Measurements from ENCODE around the gene CLEC4M.
A peak's percentile ranks its signal among the peaks of the same experiment; 100 is the strongest.
"Not testable (repeated sequence)": the region's sequence is repeated elsewhere in the genome, so short reads cannot be mapped to it uniquely, and the experiment has no call there.

Gene CLEC4M

GRCh38 chr19:7746903-7747884, 15.8 kb upstream of the CLEC4M start, which contains the start of gene CD209:
TSS of gene CD209 (minus strand) at chr19:7747534. CDS start at chr19:7747511, 23 bp downstream.
- peaks cover 5% of the 10 kb centered on the region for H3K27me3 Mint-ChIP-seq
- DNase-seq (ENCODE audit: low spot score in 2 of 2): no peak
- no peak within 1 kb of the TSS for H3K27ac Mint-ChIP-seq
- ATAC-seq (ENCODE audit: low read depth): no peak
- no peak within 1 kb of the TSS for H3K4me3 Mint-ChIP-seq
- peaks cover 49% of the 10 kb centered on the region for H3K4me1 Mint-ChIP-seq
- H3K36me3 Mint-ChIP-seq: peaks cover 1% of the 10 kb centered on the region
- H3K9me3 Mint-ChIP-seq: peaks cover 5% of the 10 kb centered on the region

- Mint-ChIP-seq H3K27ac (no peak overlapping the region), H3K4me3 (no peak overlapping the region), H3K36me3 (peaks cover 2% of the 10 kb centered on the region), H3K4me1 (peaks cover 44% of the 10 kb centered on the region), H3K9me3 (peaks cover 6% of the 10 kb centered on the region), H3K27me3 (peaks cover 6% of the 10 kb centered on the region)
- no peak for ATAC-seq (ENCODE audit: low read depth)
- no peak for DNase-seq (ENCODE audit: low spot score in 2 of 2)
Measured at GRCh38 chr19:7748171-7748570, 14.9 kb upstream of the CLEC4M start.

- H3K4me1 Mint-ChIP-seq: peaks cover 41% of the 10 kb centered on the region
- H3K27ac Mint-ChIP-seq: peak overlapping the region; percentile 28
- peaks cover 8% of the 10 kb centered on the region for H3K27me3 Mint-ChIP-seq
- DNase-seq (ENCODE audit: low spot score in 2 of 2): no peak
- peaks cover 3% of the 10 kb centered on the region for H3K36me3 Mint-ChIP-seq
- H3K9me3 Mint-ChIP-seq: peaks cover 10% of the 10 kb centered on the region
- peak; percentile 6 for ATAC-seq (ENCODE audit: low read depth)
- H3K4me3 Mint-ChIP-seq: no peak overlapping the region
Measured at GRCh38 chr19:7748756-7749155, 14.3 kb upstream of the CLEC4M start.

GRCh38 chr19:7751157-7751783, 11.8 kb upstream of the CLEC4M start:
- Mint-ChIP-seq H3K27ac (peak overlapping the region; percentile 81), H3K4me1 (peaks cover 28% of the 10 kb centered on the region), H3K36me3 (peaks cover 8% of the 10 kb centered on the region), H3K4me3 (peak overlapping the region; percentile 70), H3K27me3 (peaks cover 10% of the 10 kb centered on the region), H3K9me3 (peaks cover 23% of the 10 kb centered on the region)
- ATAC-seq (ENCODE audit: low read depth) (peak; percentile 97), DNase-seq (ENCODE audit: low spot score in 2 of 2) (peak; percentile 50 to 69)

GRCh38 chr19:7756258-7756657, 6.8 kb upstream of the CLEC4M start:
- ATAC-seq (ENCODE audit: low read depth): no peak
- peaks cover 8% of the 10 kb centered on the region for H3K4me1 Mint-ChIP-seq
- peaks cover 9% of the 10 kb centered on the region for H3K36me3 Mint-ChIP-seq
- no peak overlapping the region for H3K4me3 Mint-ChIP-seq
- H3K9me3 Mint-ChIP-seq: peaks cover 33% of the 10 kb centered on the region
- no peak for DNase-seq (ENCODE audit: low spot score in 2 of 2)
- H3K27ac Mint-ChIP-seq: no peak overlapping the region
- peaks cover 6% of the 10 kb centered on the region for H3K27me3 Mint-ChIP-seq

- Mint-ChIP-seq H3K4me1 (peaks cover 5% of the 10 kb centered on the region), H3K4me3 (no peak overlapping the region), H3K27ac (no peak overlapping the region), H3K36me3 (peaks cover 9% of the 10 kb centered on the region), H3K27me3 (peaks cover 8% of the 10 kb centered on the region), H3K9me3 (peaks cover 31% of the 10 kb centered on the region)
- ATAC-seq (ENCODE audit: low read depth) (no peak), DNase-seq (ENCODE audit: low spot score in 2 of 2) (no peak)
Measured at GRCh38 chr19:7757358-7757757, 5.7 kb upstream of the CLEC4M start.

GRCh38 chr19:7759156-7759555, 3.9 kb upstream of the CLEC4M start:
- Mint-ChIP-seq H3K9me3 (peaks cover 26% of the 10 kb centered on the region), H3K27ac (no peak overlapping the region)
- ATAC-seq (ENCODE audit: low read depth): no peak

GRCh38 chr19:7763696-7764095, 653 bp downstream of the CLEC4M start:
- H3K27me3 Mint-ChIP-seq: peaks cover 14% of the 10 kb centered on the region
- ATAC-seq (ENCODE audit: low read depth) (no peak), DNase-seq (ENCODE audit: low spot score in 2 of 2) (no peak)
- H3K9me3 Mint-ChIP-seq: peaks cover 10% of the 10 kb centered on the region
- peaks cover 6% of the 10 kb centered on the region for H3K4me1 Mint-ChIP-seq
- H3K36me3 Mint-ChIP-seq: no peaks in the 10 kb centered on the region
- no peak overlapping the region for H3K4me3 Mint-ChIP-seq
- H3K27ac Mint-ChIP-seq: no peak overlapping the region

More at GRCh38 chr19:7759156-7759555, 3.9 kb upstream of the CLEC4M start:
- Mint-ChIP-seq H3K4me3 (no peak overlapping the region), H3K36me3 (peaks cover 8% of the 10 kb centered on the region), H3K27me3 (peaks cover 12% of the 10 kb centered on the region), H3K4me1 (peaks cover 6% of the 10 kb centered on the region)
- DNase-seq (ENCODE audit: low spot score in 2 of 2): no peak

GRCh38 chr19:7764157-7764556, 1.1 kb downstream of the CLEC4M start:
- ATAC-seq (ENCODE audit: low read depth); H3K9me3 Mint-ChIP-seq; DNase-seq (ENCODE audit: low spot score in 2 of 2); H3K4me3 Mint-ChIP-seq; H3K27ac Mint-ChIP-seq; H3K4me1 Mint-ChIP-seq; H3K36me3 Mint-ChIP-seq: not testable (repeated sequence)
- peaks cover 14% of the 10 kb centered on the region for H3K27me3 Mint-ChIP-seq

GRCh38 chr19:7765043-7765442, 2.0 kb downstream of the CLEC4M start:
- ATAC-seq (ENCODE audit: low read depth); H3K27ac Mint-ChIP-seq; DNase-seq (ENCODE audit: low spot score in 2 of 2); H3K9me3 Mint-ChIP-seq; H3K4me3 Mint-ChIP-seq; H3K4me1 Mint-ChIP-seq; H3K36me3 Mint-ChIP-seq: not testable (repeated sequence)
- H3K27me3 Mint-ChIP-seq: peaks cover 14% of the 10 kb centered on the region

GRCh38 chr19:7766535-7766934, 3.5 kb downstream of the CLEC4M start:
- no peaks in the 10 kb centered on the region for H3K9me3 Mint-ChIP-seq
- ATAC-seq (ENCODE audit: low read depth): no peak
- no peak for DNase-seq (ENCODE audit: low spot score in 2 of 2)
- H3K27me3 Mint-ChIP-seq: peaks cover 12% of the 10 kb centered on the region
- no peak overlapping the region for H3K27ac Mint-ChIP-seq
- H3K36me3 Mint-ChIP-seq: no peaks in the 10 kb centered on the region
- peaks cover 6% of the 10 kb centered on the region for H3K4me1 Mint-ChIP-seq
- H3K4me3 Mint-ChIP-seq: no peak overlapping the region

- DNase-seq (ENCODE audit: low spot score in 2 of 2) (no peak), ATAC-seq (ENCODE audit: low read depth) (no peak)
- Mint-ChIP-seq H3K4me3 (no peak overlapping the region), H3K27ac (no peak overlapping the region), H3K9me3 (no peaks in the 10 kb centered on the region), H3K36me3 (no peaks in the 10 kb centered on the region), H3K4me1 (peaks cover 9% of the 10 kb centered on the region), H3K27me3 (peaks cover 11% of the 10 kb centered on the region)
Measured at GRCh38 chr19:7767487-7767886, 4.4 kb downstream of the CLEC4M start.

GRCh38 chr19:7769171-7769570, 6.1 kb downstream of the CLEC4M start:
- H3K36me3 Mint-ChIP-seq: no peaks in the 10 kb centered on the region
- no peak overlapping the region for H3K27ac Mint-ChIP-seq
- H3K4me1 Mint-ChIP-seq: peaks cover 8% of the 10 kb centered on the region
- DNase-seq (ENCODE audit: low spot score in 2 of 2) (no peak), ATAC-seq (ENCODE audit: low read depth) (no peak)
- H3K4me3 Mint-ChIP-seq: no peak overlapping the region
- H3K27me3 Mint-ChIP-seq: peaks cover 6% of the 10 kb centered on the region
- no peaks in the 10 kb centered on the region for H3K9me3 Mint-ChIP-seq

- no peak overlapping the region for H3K27ac Mint-ChIP-seq
- no peak for DNase-seq (ENCODE audit: low spot score in 2 of 2)
- no peak overlapping the region for H3K4me3 Mint-ChIP-seq
- peaks cover 10% of the 10 kb centered on the region for H3K4me1 Mint-ChIP-seq
- no peaks in the 10 kb centered on the region for H3K9me3 Mint-ChIP-seq
- no peak for ATAC-seq (ENCODE audit: low read depth)
- no peaks in the 10 kb centered on the region for H3K36me3 Mint-ChIP-seq
- peaks cover 6% of the 10 kb centered on the region for H3K27me3 Mint-ChIP-seq
Measured at GRCh38 chr19:7771072-7771471, 8.0 kb downstream of the CLEC4M start.
